WTC11 (cell line): ENCODE results near the gene LAMTOR4. TPM values are rescaled to one million over a fixed set of nuclear protein-coding genes. Genes with fewer than 3 reads are reported as not detected.
A peak's percentile ranks its signal among the peaks of the same experiment; 100 is the strongest.

Source experiments
- ATAC-seq: fragments of 200-7000 bp; cut with Tn5 transposase; 2 replicates; pipeline ENCODE4 v1.10.0; 2021; ENCODE audit warnings: mild to moderate bottlenecking, moderate library complexity
- CTCF ChIA-PET: fragments of 300-600 bp; sonication (Branson Sonifier 250); formaldehyde crosslinking; loops from one replicate; lab custom pipeline; 2021; ENCODE audit warnings: antibody characterized with exemption; lab: Charles Lee
- POLR2A ChIA-PET: fragments of 350-600 bp; sonication (Branson Sonifier 250); formaldehyde crosslinking; loops from one replicate; lab custom pipeline; 2021; ENCODE audit warnings: antibody characterized with exemption; lab: Charles Lee
- DNase-seq: peaks from one replicate; pipeline ENCODE4 v3.0.0; 2021; ENCODE audit warnings: low spot score
- H3K27ac Mint-ChIP-seq: 2 replicates; pipeline ENCODE4 v1.8.0; 2021; ENCODE audit warnings: mixed read lengths
- H3K27me3 Mint-ChIP-seq: 2 replicates; pipeline ENCODE4 v1.8.0; 2021; ENCODE audit warnings: low read depth, mild to moderate bottlenecking, moderate library complexity, mixed read lengths
- H3K36me3 Mint-ChIP-seq: 2 replicates; pipeline ENCODE4 v1.8.0; 2021; ENCODE audit warnings: mixed read lengths
- H3K4me1 Mint-ChIP-seq: 2 replicates; pipeline ENCODE4 v1.8.0; 2022; ENCODE audit warnings: mixed read lengths
- H3K4me3 Mint-ChIP-seq: 2 replicates; pipeline ENCODE4 v1.8.0; 2021; ENCODE audit warnings: mild to moderate bottlenecking, moderate library complexity, mixed read lengths
- H3K9me3 Mint-ChIP-seq: 2 replicates; pipeline ENCODE4 v1.8.0; 2021; ENCODE audit warnings: mixed read lengths
- CREB1 ChIP-seq: sonication (generic); formaldehyde crosslinking; IDR thresholded peaks from 2 replicates; pipeline ENCODE4 v1.8.0; 2023; ENCODE audit warnings: mild to moderate bottlenecking, missing genetic modification reagents
- E2F1 ChIP-seq: sonication (generic); formaldehyde crosslinking; IDR thresholded peaks from 2 replicates; pipeline ENCODE4 v1.8.0; 2022; ENCODE audit warnings: mild to moderate bottlenecking, missing genetic modification reagents
- E2F4 ChIP-seq: sonication (generic); formaldehyde crosslinking; IDR thresholded peaks from 2 replicates; pipeline ENCODE4 v1.8.1; 2022; ENCODE audit warnings: low read depth, mild to moderate bottlenecking, moderate library complexity, missing genetic modification reagents, borderline replicate concordance
- ERG ChIP-seq: fragments of 250-450 bp; sonication (Bioruptor Pico); IDR thresholded peaks from 2 replicates; pipeline ENCODE4 v1.8.0; 2021; ENCODE audit warnings: mild to moderate bottlenecking
- FOXK1 ChIP-seq: sonication (generic); formaldehyde crosslinking; IDR thresholded peaks from 2 replicates; pipeline ENCODE4 v1.8.0; 2022; ENCODE audit warnings: mild to moderate bottlenecking, moderate library complexity, missing genetic modification reagents
- FOXP1 ChIP-seq: sonication (generic); formaldehyde crosslinking; IDR thresholded peaks from 2 replicates; pipeline ENCODE4 v1.8.0; 2022; ENCODE audit warnings: missing genetic modification reagents, mild to moderate bottlenecking, moderate library complexity, borderline replicate concordance
- MYBL2 ChIP-seq: sonication (generic); formaldehyde crosslinking; IDR thresholded peaks from 2 replicates; pipeline ENCODE4 v1.8.1; 2023; ENCODE audit warnings: mild to moderate bottlenecking, moderate library complexity, missing genetic modification reagents
- OVOL2 ChIP-seq: fragments of 250-450 bp; sonication (Bioruptor Pico); IDR thresholded peaks from 2 replicates; pipeline ENCODE4 v1.9.0; 2021; ENCODE audit warnings: mild to moderate bottlenecking, borderline replicate concordance
- PRDM15 ChIP-seq: sonication (generic); formaldehyde crosslinking; IDR thresholded peaks from 2 replicates; pipeline ENCODE4 v1.8.0; 2022; ENCODE audit warnings: missing genetic modification reagents
- RELA ChIP-seq: sonication (generic); formaldehyde crosslinking; IDR thresholded peaks from 2 replicates; pipeline ENCODE4 v1.8.1; 2022; ENCODE audit warnings: missing genetic modification reagents, mild to moderate bottlenecking, borderline replicate concordance
- SP1 ChIP-seq: sonication (generic); formaldehyde crosslinking; conservative IDR thresholded peaks from 2 replicates; pipeline ENCODE4 v1.8.1; 2022; ENCODE audit warnings: missing genetic modification reagents
- ZBTB43 ChIP-seq: sonication (generic); formaldehyde crosslinking; IDR thresholded peaks from 2 replicates; pipeline ENCODE4 v1.8.1; 2023; ENCODE audit warnings: mild to moderate bottlenecking, missing genetic modification reagents
- ZNF396 ChIP-seq: fragments of 250-450 bp; sonication (Bioruptor Pico); IDR thresholded peaks from 2 replicates; pipeline ENCODE4 v1.8.0; 2021; ENCODE audit warnings: mild to moderate bottlenecking, moderate library complexity, borderline replicate concordance
- ZNF416 ChIP-seq: fragments of 250-450 bp; sonication (Bioruptor Pico); IDR thresholded peaks from 2 replicates; pipeline ENCODE4 v1.9.0; 2021; ENCODE audit warnings: mild to moderate bottlenecking, inconsistent platforms
- total RNA-seq: library from RNA; stranded (reverse); gene quantifications from 3 replicates; pipeline ENCODE4 v1.2.3, GENCODE V29; 2021

The LAMTOR4 gene
- total RNA-seq, 1 experiment from 2014 or later = 199 TPM

- TF ChIP-seq E2F4 (CRISPR knock-in tag) (no peak), FOXK1 (CRISPR knock-in tag) (peak; percentile 28; the same call in 1 of the 2 replicates), ZNF396 (CRISPR knock-in tag) (no peak), FOXP1 (0 out of 2 replicates have a peak, but pooled peaks have one; percentile 31), RELA (CRISPR knock-in tag) (no peak), ZBTB43 (CRISPR knock-in tag) (no peak), SP1 (CRISPR knock-in tag) (peak; percentile 64), CREB1 (no peak)
- Mint-ChIP-seq H3K36me3 (peaks cover 22% of the 10 kb centered on the region), H3K27me3 (peaks cover 27% of the 10 kb centered on the region), H3K9me3 (no peaks in the 10 kb centered on the region), H3K4me3 (peak overlapping the region; percentile 61), H3K27ac (no peak overlapping the region), H3K4me1 (peaks cover 61% of the 10 kb centered on the region)
- DNase-seq (peak; percentile 80), ATAC-seq (peak; percentile 50)
- ChIA-PET POLR2A (interaction anchor here (1.0 to 1.8 kb wide), 2 partner anchors 69 to 83 kb away, joined by 3 to 4 read pairs; partner anchors contain the start of gene AP4M1), CTCF (interaction anchor here (0.9 to 3.0 kb wide), 9 partner anchors 11 to 174 kb away, joined by 3 to 14 read pairs (median 4); partner anchors contain the start of genes LAMTOR4 and TRAPPC14)
Measured at GRCh38 chr7:100171087-100171681, 22.5 kb downstream of the LAMTOR4 start.

- Mint-ChIP-seq H3K4me3 (peak overlapping the region; percentile 77), H3K9me3 (no peaks in the 10 kb centered on the region), H3K4me1 (peaks cover 60% of the 10 kb centered on the region), H3K27me3 (peaks cover 21% of the 10 kb centered on the region), H3K27ac (no peak overlapping the region), H3K36me3 (peaks cover 22% of the 10 kb centered on the region)
- TF ChIP-seq PRDM15 (CRISPR knock-in tag) = peak; percentile 37; the same call in 1 of the 2 replicates
- TF ChIP-seq MYBL2 (CRISPR knock-in tag) = 0 out of 2 replicates have a peak, but pooled peaks have one; percentile 56
- TF ChIP-seq E2F1 = no peak
- ChIA-PET POLR2A (interaction anchor here (1.0 to 1.8 kb wide), 2 partner anchors 70 to 84 kb away, joined by 3 to 4 read pairs; partner anchors contain the start of gene AP4M1), CTCF (interaction anchor here (0.9 to 3.0 kb wide), 7 partner anchors 10 to 174 kb away, joined by 3 to 14 read pairs (median 4); partner anchors contain the start of genes LAMTOR4 and TRAPPC14)
- peak; percentile 40 for DNase-seq
- ATAC-seq = peak; percentile 6
Measured at GRCh38 chr7:100171840-100172239, 23.1 kb downstream of the LAMTOR4 start.

GRCh38 chr7:100173806-100174495 is 25.2 kb downstream of the LAMTOR4 start:
- TF ChIP-seq ERG (CRISPR knock-in tag) = no peak
- TF ChIP-seq OVOL2 (CRISPR knock-in tag) = no peak
- no peak for TF ChIP-seq ZNF416 (CRISPR knock-in tag)
- Mint-ChIP-seq H3K27me3 (peaks cover 22% of the 10 kb centered on the region), H3K27ac (0 out of 2 replicates have a peak overlapping the region, but pooled peaks have one; percentile 38), H3K36me3 (peaks cover 22% of the 10 kb centered on the region), H3K9me3 (no peaks in the 10 kb centered on the region), H3K4me3 (no peak overlapping the region; the same call in 1 of the 2 replicates), H3K4me1 (peaks cover 39% of the 10 kb centered on the region)
- CTCF ChIA-PET = interaction anchor here (3.0 kb wide), 1 partner anchor 41 kb away, joined by 14 read pairs; no protein-coding TSS in a partner anchor
- DNase-seq (no peak), ATAC-seq (no peak)
- POLR2A ChIA-PET = interaction anchor here (0.6 kb wide), 1 partner anchor 20 kb away, joined by 3 read pairs; no protein-coding TSS in a partner anchor
